HPDE6-E6E7 (cell line): Measurements from ENCODE around the gene CECR2.
A peak's percentile ranks its signal among the peaks of the same experiment; 100 is the strongest.
"Not testable (repeated sequence)": the region's sequence is repeated elsewhere in the genome, so short reads cannot be mapped to it uniquely, and the experiment has no call there.

Experiments used
- DNase-seq: peaks from one replicate; pipeline ENCODE4 v3.0.0; 2011; ENCODE audit warnings: missing footprints; ENCODE audit errors: extremely low spot score

CECR2 gene

GRCh38 chr22:17402293-17402692, 33.0 kb downstream of the CECR2 start:
- DNase-seq = no peak

GRCh38 chr22:17403906-17404305, 34.6 kb downstream of the CECR2 start:
- no peak for DNase-seq

DNA sequence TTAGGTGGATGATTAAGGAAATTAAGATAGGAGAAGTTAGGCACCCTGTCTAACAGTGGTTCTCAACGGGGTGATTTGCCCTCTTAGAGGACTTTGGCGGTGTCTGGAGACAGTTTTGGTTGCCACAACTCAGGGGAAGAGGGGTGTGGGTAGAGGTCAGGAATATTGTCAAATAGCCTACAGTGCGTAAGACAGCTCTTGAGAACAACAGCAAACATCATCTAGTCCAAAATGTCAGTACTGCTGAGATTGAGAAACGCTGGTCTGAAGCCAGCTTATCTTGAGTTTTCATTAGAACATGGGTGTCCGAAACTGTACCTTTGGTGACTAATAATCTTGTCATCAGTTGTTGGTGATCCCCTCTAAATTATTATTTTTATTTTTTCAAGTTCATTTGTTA, 38.4 kb downstream of the CECR2 start:
- no peak for DNase-seq

- DNase-seq = no peak
Observed at GRCh38 chr22:17410576-17410975, 41.3 kb downstream of the CECR2 start.

- no peak for DNase-seq
Observed at GRCh38 chr22:17411213-17411612, 42.0 kb downstream of the CECR2 start.

GRCh38 chr22:17412232-17412631, 43.0 kb downstream of the CECR2 start:
- no peak for DNase-seq

- no peak for DNase-seq
Observed at GRCh38 chr22:17418890-17419324, 49.6 kb downstream of the CECR2 start.

GRCh38 chr22:17419348-17419747, 50.1 kb downstream of the CECR2 start:
- no peak for DNase-seq

GRCh38 chr22:17422736-17423343, 53.6 kb downstream of the CECR2 start:
- DNase-seq = no peak

- DNase-seq = no peak
Observed at GRCh38 chr22:17423616-17424015, 54.4 kb downstream of the CECR2 start.

- DNase-seq = not testable (repeated sequence)
Observed at GRCh38 chr22:17427528-17427927, 58.3 kb downstream of the CECR2 start.

GRCh38 chr22:17429516-17429915, 60.3 kb downstream of the CECR2 start:
- no peak for DNase-seq

GRCh38 chr22:17430412-17430811, 61.2 kb downstream of the CECR2 start:
- no peak for DNase-seq

- DNase-seq = peak; percentile 26
Observed at GRCh38 chr22:17431179-17431578, 61.9 kb downstream of the CECR2 start.

GRCh38 chr22:17434856-17435255, 65.6 kb downstream of the CECR2 start:
- DNase-seq = no peak

DNA sequence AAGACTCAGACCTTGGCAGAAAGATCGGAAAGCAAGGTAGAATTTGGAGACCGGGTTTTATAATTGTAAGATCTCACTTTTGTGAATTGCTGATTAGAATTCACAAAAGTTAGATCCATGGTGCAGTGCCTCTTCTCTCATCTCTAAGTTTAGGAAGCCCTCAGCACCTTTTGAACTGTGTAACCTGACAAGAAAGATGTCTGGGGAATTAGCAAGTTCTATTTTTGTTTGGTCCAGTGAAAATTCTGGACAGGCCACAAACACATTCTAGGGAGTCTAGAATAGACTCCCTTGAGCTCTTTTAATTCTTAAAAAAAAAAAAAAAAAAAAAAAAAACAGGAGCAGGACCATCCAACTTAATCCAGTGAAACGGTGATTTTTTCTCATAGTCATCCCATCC, 66.1 kb downstream of the CECR2 start:
- DNase-seq = no peak

- no peak for DNase-seq
Observed at GRCh38 chr22:17436382-17436980, 67.2 kb downstream of the CECR2 start.

DNA sequence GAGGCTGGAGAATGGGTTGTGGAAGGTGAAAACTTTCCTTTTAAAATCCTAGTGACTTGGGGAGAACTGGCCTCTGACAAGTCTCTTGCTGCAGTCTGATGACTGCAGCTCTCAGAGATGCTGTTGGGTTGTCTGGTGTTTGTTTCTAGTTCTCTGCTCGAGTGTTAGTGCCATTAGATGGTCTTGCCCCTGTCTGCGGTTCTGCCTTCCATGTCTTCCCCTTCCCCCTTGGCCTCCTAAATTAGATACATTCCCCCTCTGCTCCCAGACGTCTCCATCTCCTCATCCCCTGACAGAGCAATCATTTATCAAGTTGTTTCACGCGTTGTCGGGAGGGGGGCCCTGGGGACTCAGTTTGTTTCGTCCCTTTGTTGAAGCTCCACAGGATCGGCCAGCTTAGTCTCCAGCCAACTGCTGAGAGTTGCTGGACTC, 67.7 kb downstream of the CECR2 start:
- DNase-seq = no peak

GRCh38 chr22:17438026-17438425, 68.8 kb downstream of the CECR2 start:
- no peak for DNase-seq

GRCh38 chr22:17441326-17441725, 72.1 kb downstream of the CECR2 start:
- no peak for DNase-seq

GRCh38 chr22:17443405-17444203, 74.3 kb downstream of the CECR2 start:
- DNase-seq = no peak

- DNase-seq = no peak
Observed at GRCh38 chr22:17444204-17444504, 74.9 kb downstream of the CECR2 start.

GRCh38 chr22:17446698-17447097, 77.4 kb downstream of the CECR2 start:
- no peak for DNase-seq
